Fibroblast of lung (primary cell): Measurements from ENCODE around the gene RASGRF2. TPM values are rescaled to one million over a fixed set of nuclear protein-coding genes. Genes with fewer than 3 reads are reported as not detected.

ENCODE experiments used
- DNase-seq, 2 donors: peaks; one replicate each; pipeline versions ENCODE4 v3.0.0 to v3.0.0-alpha.2; 2010; ENCODE audit warnings: low read depth in 2 of 2
- H2AFZ ChIP-seq: 2 replicates; pipeline ENCODE4 v1.5.1; 2012; ENCODE audit warnings: low read length, control low read depth, inconsistent platforms
- H3K27ac ChIP-seq: 2 replicates; pipeline ENCODE4 v1.5.1; 2011; ENCODE audit warnings: low read length, control low read depth; ENCODE audit not compliant: insufficient read depth
- H3K27me3 ChIP-seq: 2 replicates; pipeline ENCODE4 v1.5.1; 2011; ENCODE audit warnings: mild to moderate bottlenecking, low read length; ENCODE audit not compliant: control insufficient read depth, insufficient read depth
- H3K36me3 ChIP-seq: 2 replicates; pipeline ENCODE4 v1.5.1; 2011; ENCODE audit warnings: low read length; ENCODE audit not compliant: control insufficient read depth, insufficient read depth
- H3K4me1 ChIP-seq: 2 replicates; pipeline ENCODE4 v1.5.1; 2011; ENCODE audit warnings: low read length; ENCODE audit not compliant: control insufficient read depth, insufficient read depth; ENCODE audit errors: extremely low read depth
- H3K4me2 ChIP-seq: 2 replicates; pipeline ENCODE4 v1.5.1; 2011; ENCODE audit warnings: low read length, control low read depth; ENCODE audit not compliant: insufficient read depth; ENCODE audit errors: extremely low read depth
- H3K4me3 ChIP-seq, 4 experiments: fragments of 200-600 bp in 1 of 4; sonication (generic) in 1 of 4; replicated peaks in 1 of 4; 2 replicates each; pipeline ENCODE4 v1.5.1; 2011 to 2016; ENCODE audit warnings: low read length in 4 of 4, low read depth in 3 of 4, mild to moderate bottlenecking in 3 of 4, control low read depth in 2 of 4, inconsistent platforms in 1 of 4, mixed read lengths in 1 of 4; ENCODE audit not compliant: insufficient read depth in 1 of 4; ENCODE audit errors: control extremely low read depth in 1 of 4
- H3K79me2 ChIP-seq: 2 replicates; pipeline ENCODE4 v1.5.1; 2012; ENCODE audit warnings: mild to moderate bottlenecking, low read length, inconsistent platforms; ENCODE audit not compliant: control insufficient read depth, insufficient read depth
- H3K9ac ChIP-seq: 2 replicates; pipeline ENCODE4 v1.5.1; 2011; ENCODE audit warnings: mild to moderate bottlenecking, low read length, control low read depth; ENCODE audit not compliant: insufficient read depth
- H3K9me3 ChIP-seq: 2 replicates; pipeline ENCODE4 v1.5.1; 2012; ENCODE audit warnings: low read depth, low read length; ENCODE audit not compliant: control insufficient read depth, insufficient read depth
- H4K20me1 ChIP-seq: 2 replicates; pipeline ENCODE4 v1.5.1; 2011; ENCODE audit warnings: low read length; ENCODE audit not compliant: control insufficient read depth, insufficient read depth; ENCODE audit errors: extremely low read depth
- EZH2 ChIP-seq: IDR thresholded peaks from 2 replicates; pipeline ENCODE4 v1.5.1; 2012; ENCODE audit warnings: low read length, control low read depth, mild to moderate bottlenecking; ENCODE audit errors: missing control alignments
- polyA plus RNA-seq, 2 donors: library from polyadenylated mRNA; depleted of rRNA in 1 of 2; stranded (reverse) in 1 of 2; unstranded in 1 of 2; fragments of >200 nt; gene quantifications; 2 replicates each; pipeline ENCODE4 v1.2.1, GENCODE V29; 2011 to 2012; ENCODE audit warnings: missing spikeins in 1 of 2
- total RNA-seq: library from RNA; depleted of rRNA; stranded (reverse); fragments of >200 nt; gene quantifications from 2 replicates; pipeline ENCODE4 v1.2.1, GENCODE V29; 2014
- TF ChIP-seq, protein P1 (sequence below), 2 donors: IDR thresholded peaks in 1 of 2; conservative IDR thresholded peaks in 1 of 2; 1 replicate in 1 of 2; 2 replicates in 1 of 2; pipeline ENCODE4 v1.5.1; 2011 to 2012; ENCODE audit warnings: low read length in 2 of 2, control low read depth in 1 of 2, inconsistent platforms in 1 of 2, low read depth in 1 of 2, mild to moderate bottlenecking in 1 of 2

The RASGRF2 gene
- total and polyA plus RNA-seq, 2 donors (not counting 1 experiment from before 2014, with no cell fraction given) = 3.5 to 19.5 TPM

DNA sequence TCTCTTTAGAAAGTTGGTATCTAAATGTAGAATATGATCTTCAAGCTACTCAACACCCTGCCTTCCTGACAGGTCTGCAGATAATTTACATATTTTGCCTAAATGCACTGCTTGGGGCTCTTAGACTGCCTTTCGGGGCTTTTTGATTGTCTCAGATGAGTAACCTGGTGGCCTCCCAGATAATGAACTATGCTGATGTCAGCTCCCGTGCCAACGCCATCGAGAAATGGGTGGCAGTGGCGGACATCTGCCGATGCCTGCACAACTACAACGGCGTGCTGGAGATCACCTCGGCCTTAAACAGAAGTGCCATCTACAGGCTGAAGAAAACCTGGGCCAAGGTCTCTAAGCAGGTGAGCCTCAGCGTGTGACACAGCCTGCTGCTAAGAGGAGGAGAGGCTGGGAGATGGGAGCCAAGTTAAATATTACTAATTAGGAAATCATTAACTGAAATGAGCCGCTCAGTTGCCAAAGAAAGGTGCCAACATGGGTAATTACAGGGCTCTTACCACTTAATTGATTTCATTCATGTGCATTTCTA lies 252.1 kb downstream of the RASGRF2 start:
- Histone ChIP-seq H3K4me1 (no peaks in the 10 kb centered on the region), H4K20me1 (no peaks in the 10 kb centered on the region), H3K9ac (no peak overlapping the region), H3K27me3 (no peaks in the 10 kb centered on the region), H3K79me2 (no peaks in the 10 kb centered on the region), H2AFZ (no peak overlapping the region), H3K4me3 (no peak overlapping the region), H3K9me3 (no peaks in the 10 kb centered on the region), H3K4me2 (no peak overlapping the region), H3K36me3 (peaks cover 2% of the 10 kb centered on the region), H3K27ac (no peak overlapping the region)
- no peak for DNase-seq
- TF ChIP-seq, protein P1, sequence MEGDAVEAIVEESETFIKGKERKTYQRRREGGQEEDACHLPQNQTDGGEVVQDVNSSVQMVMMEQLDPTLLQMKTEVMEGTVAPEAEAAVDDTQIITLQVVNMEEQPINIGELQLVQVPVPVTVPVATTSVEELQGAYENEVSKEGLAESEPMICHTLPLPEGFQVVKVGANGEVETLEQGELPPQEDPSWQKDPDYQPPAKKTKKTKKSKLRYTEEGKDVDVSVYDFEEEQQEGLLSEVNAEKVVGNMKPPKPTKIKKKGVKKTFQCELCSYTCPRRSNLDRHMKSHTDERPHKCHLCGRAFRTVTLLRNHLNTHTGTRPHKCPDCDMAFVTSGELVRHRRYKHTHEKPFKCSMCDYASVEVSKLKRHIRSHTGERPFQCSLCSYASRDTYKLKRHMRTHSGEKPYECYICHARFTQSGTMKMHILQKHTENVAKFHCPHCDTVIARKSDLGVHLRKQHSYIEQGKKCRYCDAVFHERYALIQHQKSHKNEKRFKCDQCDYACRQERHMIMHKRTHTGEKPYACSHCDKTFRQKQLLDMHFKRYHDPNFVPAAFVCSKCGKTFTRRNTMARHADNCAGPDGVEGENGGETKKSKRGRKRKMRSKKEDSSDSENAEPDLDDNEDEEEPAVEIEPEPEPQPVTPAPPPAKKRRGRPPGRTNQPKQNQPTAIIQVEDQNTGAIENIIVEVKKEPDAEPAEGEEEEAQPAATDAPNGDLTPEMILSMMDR (conservative IDR thresholded peaks at IDR 0.05 in 1 of 2, IDR thresholded peaks at IDR 0.05 in 1 of 2; ENCODE audit: low read depth in 1 of 2, low read length in 2 of 2) = no peak

DNA sequence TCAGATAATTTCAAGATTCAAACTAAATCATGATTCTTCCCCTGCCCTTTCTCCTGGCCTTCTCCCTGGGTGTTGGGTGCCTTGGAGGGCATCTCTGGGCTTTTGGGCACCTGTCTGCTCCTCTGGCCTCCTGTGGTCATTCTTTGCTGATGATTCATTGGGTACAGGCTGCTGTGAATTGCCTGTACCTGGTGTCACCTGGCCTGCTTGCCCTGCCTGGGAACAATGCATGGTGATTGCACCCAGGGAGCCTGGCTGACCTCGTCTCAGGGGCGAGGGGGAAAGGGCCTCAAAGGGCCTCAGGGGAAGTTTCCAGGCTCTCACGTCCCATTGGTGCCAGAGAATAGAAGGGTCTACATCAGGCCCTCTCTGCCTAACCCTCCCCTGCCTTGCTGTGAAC lies 252.9 kb downstream of the RASGRF2 start:
- H2AFZ ChIP-seq = no peak overlapping the region
- H3K9me3 ChIP-seq = no peaks in the 10 kb centered on the region
- peaks cover 2% of the 10 kb centered on the region for H3K36me3 ChIP-seq
- H3K79me2 ChIP-seq = no peaks in the 10 kb centered on the region
- H3K4me2 ChIP-seq = no peak overlapping the region
- H3K4me3 ChIP-seq = no peak overlapping the region
- no peak for TF ChIP-seq EZH2
- TF ChIP-seq, protein P1 (conservative IDR thresholded peaks at IDR 0.05 in 1 of 2, IDR thresholded peaks at IDR 0.05 in 1 of 2; ENCODE audit: low read depth in 1 of 2, low read length in 2 of 2) = no peak
- no peak overlapping the region for H3K9ac ChIP-seq
- H4K20me1 ChIP-seq = no peaks in the 10 kb centered on the region
- H3K4me1 ChIP-seq = no peaks in the 10 kb centered on the region
- no peaks in the 10 kb centered on the region for H3K27me3 ChIP-seq
- DNase-seq = no peak
- no peak overlapping the region for H3K27ac ChIP-seq

DNA sequence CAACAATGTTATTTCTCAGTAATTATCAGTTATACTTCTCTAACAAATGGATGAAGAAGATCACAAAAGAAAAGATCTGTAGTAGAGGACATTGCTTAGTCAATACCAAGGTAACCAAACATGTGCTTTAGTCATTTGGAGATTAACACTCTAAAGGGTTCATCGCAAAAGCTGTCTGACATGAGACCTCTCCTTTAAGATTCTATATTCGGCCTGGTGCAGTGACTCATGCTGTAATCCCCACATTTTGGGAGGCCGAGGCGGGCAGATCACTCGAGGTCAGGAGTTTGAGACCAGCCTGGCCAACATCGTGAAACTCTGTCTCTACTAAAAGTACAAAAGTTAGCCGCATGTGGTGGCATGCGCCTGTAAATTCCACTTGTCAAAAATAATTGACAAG lies 254.7 kb downstream of the RASGRF2 start:
- Histone ChIP-seq H3K9me3 (no peaks in the 10 kb centered on the region), H3K4me3 (no peak overlapping the region), H3K36me3 (no peaks in the 10 kb centered on the region), H2AFZ (no peak overlapping the region), H3K27me3 (no peaks in the 10 kb centered on the region), H3K4me1 (no peaks in the 10 kb centered on the region), H4K20me1 (no peaks in the 10 kb centered on the region), H3K27ac (no peak overlapping the region), H3K4me2 (no peak overlapping the region), H3K79me2 (no peaks in the 10 kb centered on the region), H3K9ac (no peak overlapping the region)
- DNase-seq = no peak
- TF ChIP-seq, protein P1 (conservative IDR thresholded peaks at IDR 0.05 in 1 of 2, IDR thresholded peaks at IDR 0.05 in 1 of 2; ENCODE audit: low read depth in 1 of 2, low read length in 2 of 2) = no peak
- no peak for TF ChIP-seq EZH2
